Measurements from ENCODE around the gene KIF7. TPM values are rescaled to one million over a fixed set of nuclear protein-coding genes. Genes with fewer than 3 reads are reported as not detected.
A peak's percentile ranks its signal among the peaks of the same experiment; 100 is the strongest.

Gene KIF7
- total RNA-seq, 1 experiment from 2014 or later, result 20.4 TPM

- TF ChIP-seq STAT6 (CRISPR knock-in tag; conservative IDR thresholded peaks at IDR 0.05; ENCODE audit: low read depth) (no peak), JUN (CRISPR knock-in tag; IDR thresholded peaks at IDR 0.05) (no peak)
- TF ChIP-seq, protein P1, sequence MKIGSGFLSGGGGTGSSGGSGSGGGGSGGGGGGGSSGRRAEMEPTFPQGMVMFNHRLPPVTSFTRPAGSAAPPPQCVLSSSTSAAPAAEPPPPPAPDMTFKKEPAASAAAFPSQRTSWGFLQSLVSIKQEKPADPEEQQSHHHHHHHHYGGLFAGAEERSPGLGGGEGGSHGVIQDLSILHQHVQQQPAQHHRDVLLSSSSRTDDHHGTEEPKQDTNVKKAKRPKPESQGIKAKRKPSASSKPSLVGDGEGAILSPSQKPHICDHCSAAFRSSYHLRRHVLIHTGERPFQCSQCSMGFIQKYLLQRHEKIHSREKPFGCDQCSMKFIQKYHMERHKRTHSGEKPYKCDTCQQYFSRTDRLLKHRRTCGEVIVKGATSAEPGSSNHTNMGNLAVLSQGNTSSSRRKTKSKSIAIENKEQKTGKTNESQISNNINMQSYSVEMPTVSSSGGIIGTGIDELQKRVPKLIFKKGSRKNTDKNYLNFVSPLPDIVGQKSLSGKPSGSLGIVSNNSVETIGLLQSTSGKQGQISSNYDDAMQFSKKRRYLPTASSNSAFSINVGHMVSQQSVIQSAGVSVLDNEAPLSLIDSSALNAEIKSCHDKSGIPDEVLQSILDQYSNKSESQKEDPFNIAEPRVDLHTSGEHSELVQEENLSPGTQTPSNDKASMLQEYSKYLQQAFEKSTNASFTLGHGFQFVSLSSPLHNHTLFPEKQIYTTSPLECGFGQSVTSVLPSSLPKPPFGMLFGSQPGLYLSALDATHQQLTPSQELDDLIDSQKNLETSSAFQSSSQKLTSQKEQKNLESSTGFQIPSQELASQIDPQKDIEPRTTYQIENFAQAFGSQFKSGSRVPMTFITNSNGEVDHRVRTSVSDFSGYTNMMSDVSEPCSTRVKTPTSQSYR (CRISPR knock-in tag; IDR thresholded peaks at IDR 0.05), result no peak
Observed at GRCh38 chr15:89627256-89627970, 27.9 kb downstream of the KIF7 start (continued).

GRCh38 chr15:89625716-89626115 lies 29.6 kb downstream of the KIF7 start:
- no peaks in the 10 kb centered on the region for H3K27me3 Mint-ChIP-seq (ENCODE audit: low read depth)
- no peak for DNase-seq (ENCODE audit: low spot score)
- no peak for ATAC-seq
- H3K4me1 Mint-ChIP-seq, result no peaks in the 10 kb centered on the region
- H3K27ac Mint-ChIP-seq, result peak overlapping the region; percentile 65; the same call in 1 of the 2 replicates
- peaks cover 92% of the 10 kb centered on the region for H3K36me3 Mint-ChIP-seq
- CTCF ChIA-PET, result interaction anchor here (1.6 to 2.1 kb wide), 2 partner anchors 21 to 419 kb away, joined by 3 to 10 read pairs; no protein-coding TSS in a partner anchor
- TF ChIP-seq ZMAT4 (CRISPR knock-in tag; IDR thresholded peaks at IDR 0.05) (no peak), NFYB (CRISPR knock-in tag; conservative IDR thresholded peaks at IDR 0.05; ENCODE audit: low read depth) (no peak), SOX15 (CRISPR knock-in tag; IDR thresholded peaks at IDR 0.05) (no peak), FOXK1 (CRISPR knock-in tag; IDR thresholded peaks at IDR 0.05) (no peak), MAX (CRISPR knock-in tag; IDR thresholded peaks at IDR 0.05) (no peak), GRHL2 (CRISPR knock-in tag; IDR thresholded peaks at IDR 0.05; ENCODE audit: insufficient replicate concordance, severe bottlenecking) (no peak), ZNF423 (CRISPR knock-in tag; IDR thresholded peaks at IDR 0.05) (no peak), ZBTB21 (CRISPR knock-in tag; IDR thresholded peaks at IDR 0.05; ENCODE audit: borderline replicate concordance) (no peak), ZNF138 (CRISPR knock-in tag; conservative IDR thresholded peaks at IDR 0.05) (no peak)
- TF ChIP-seq, protein P2, sequence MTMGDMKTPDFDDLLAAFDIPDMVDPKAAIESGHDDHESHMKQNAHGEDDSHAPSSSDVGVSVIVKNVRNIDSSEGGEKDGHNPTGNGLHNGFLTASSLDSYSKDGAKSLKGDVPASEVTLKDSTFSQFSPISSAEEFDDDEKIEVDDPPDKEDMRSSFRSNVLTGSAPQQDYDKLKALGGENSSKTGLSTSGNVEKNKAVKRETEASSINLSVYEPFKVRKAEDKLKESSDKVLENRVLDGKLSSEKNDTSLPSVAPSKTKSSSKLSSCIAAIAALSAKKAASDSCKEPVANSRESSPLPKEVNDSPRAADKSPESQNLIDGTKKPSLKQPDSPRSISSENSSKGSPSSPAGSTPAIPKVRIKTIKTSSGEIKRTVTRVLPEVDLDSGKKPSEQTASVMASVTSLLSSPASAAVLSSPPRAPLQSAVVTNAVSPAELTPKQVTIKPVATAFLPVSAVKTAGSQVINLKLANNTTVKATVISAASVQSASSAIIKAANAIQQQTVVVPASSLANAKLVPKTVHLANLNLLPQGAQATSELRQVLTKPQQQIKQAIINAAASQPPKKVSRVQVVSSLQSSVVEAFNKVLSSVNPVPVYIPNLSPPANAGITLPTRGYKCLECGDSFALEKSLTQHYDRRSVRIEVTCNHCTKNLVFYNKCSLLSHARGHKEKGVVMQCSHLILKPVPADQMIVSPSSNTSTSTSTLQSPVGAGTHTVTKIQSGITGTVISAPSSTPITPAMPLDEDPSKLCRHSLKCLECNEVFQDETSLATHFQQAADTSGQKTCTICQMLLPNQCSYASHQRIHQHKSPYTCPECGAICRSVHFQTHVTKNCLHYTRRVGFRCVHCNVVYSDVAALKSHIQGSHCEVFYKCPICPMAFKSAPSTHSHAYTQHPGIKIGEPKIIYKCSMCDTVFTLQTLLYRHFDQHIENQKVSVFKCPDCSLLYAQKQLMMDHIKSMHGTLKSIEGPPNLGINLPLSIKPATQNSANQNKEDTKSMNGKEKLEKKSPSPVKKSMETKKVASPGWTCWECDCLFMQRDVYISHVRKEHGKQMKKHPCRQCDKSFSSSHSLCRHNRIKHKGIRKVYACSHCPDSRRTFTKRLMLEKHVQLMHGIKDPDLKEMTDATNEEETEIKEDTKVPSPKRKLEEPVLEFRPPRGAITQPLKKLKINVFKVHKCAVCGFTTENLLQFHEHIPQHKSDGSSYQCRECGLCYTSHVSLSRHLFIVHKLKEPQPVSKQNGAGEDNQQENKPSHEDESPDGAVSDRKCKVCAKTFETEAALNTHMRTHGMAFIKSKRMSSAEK (CRISPR knock-in tag; IDR thresholded peaks at IDR 0.05; ENCODE audit: borderline replicate concordance), result no peak
- TF ChIP-seq, protein P3, sequence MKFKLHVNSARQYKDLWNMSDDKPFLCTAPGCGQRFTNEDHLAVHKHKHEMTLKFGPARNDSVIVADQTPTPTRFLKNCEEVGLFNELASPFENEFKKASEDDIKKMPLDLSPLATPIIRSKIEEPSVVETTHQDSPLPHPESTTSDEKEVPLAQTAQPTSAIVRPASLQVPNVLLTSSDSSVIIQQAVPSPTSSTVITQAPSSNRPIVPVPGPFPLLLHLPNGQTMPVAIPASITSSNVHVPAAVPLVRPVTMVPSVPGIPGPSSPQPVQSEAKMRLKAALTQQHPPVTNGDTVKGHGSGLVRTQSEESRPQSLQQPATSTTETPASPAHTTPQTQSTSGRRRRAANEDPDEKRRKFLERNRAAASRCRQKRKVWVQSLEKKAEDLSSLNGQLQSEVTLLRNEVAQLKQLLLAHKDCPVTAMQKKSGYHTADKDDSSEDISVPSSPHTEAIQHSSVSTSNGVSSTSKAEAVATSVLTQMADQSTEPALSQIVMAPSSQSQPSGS (CRISPR knock-in tag; IDR thresholded peaks at IDR 0.05; ENCODE audit: borderline replicate concordance, low read depth), result no peak
- POLR2A ChIA-PET, result no interaction called here
- H3K4me3 Mint-ChIP-seq, result no peak overlapping the region
- no peaks in the 10 kb centered on the region for H3K9me3 Mint-ChIP-seq

Measured in WTC11 (cell line).